Duodenal mucosa (tissue), 2 donors: ENCODE results near the gene ASRGL1.

Experiments
- H3K27ac ChIP-seq: one replicate; pipeline ENCODE4 v1.7.0; 2013; ENCODE audit warnings: low read depth, low read length
- H3K27me3 ChIP-seq, 2 donors: one replicate each; pipeline ENCODE4 v1.7.0; 2013; ENCODE audit warnings: low read length in 2 of 2, control low read depth in 1 of 2; ENCODE audit not compliant: insufficient read depth in 2 of 2, control insufficient read depth in 1 of 2
- H3K36me3 ChIP-seq, 2 donors: one replicate each; pipeline ENCODE4 v1.7.0; 2013; ENCODE audit warnings: low read length in 2 of 2, control low read depth in 1 of 2; ENCODE audit not compliant: insufficient read depth in 2 of 2, control insufficient read depth in 1 of 2
- H3K4me1 ChIP-seq, 2 donors: one replicate each; pipeline ENCODE4 v1.7.0; 2013; ENCODE audit warnings: low read length in 2 of 2, control low read depth in 1 of 2; ENCODE audit not compliant: insufficient read depth in 2 of 2, control insufficient read depth in 1 of 2
- H3K4me3 ChIP-seq, 2 donors: one replicate each; pipeline ENCODE4 v1.7.0; 2013; ENCODE audit warnings: low read length in 2 of 2, low read depth in 1 of 2
- H3K9ac ChIP-seq, 2 donors: one replicate each; pipeline ENCODE4 v1.7.0; 2013; ENCODE audit warnings: low read length in 2 of 2, low read depth in 1 of 2
- H3K9me3 ChIP-seq, 2 donors: one replicate each; pipeline ENCODE4 v1.7.0; 2013; ENCODE audit warnings: low read length in 2 of 2, control low read depth in 1 of 2; ENCODE audit not compliant: control insufficient read depth in 1 of 2

Gene ASRGL1

GRCh38 chr11:62421996-62422395 lies 84.7 kb downstream of the ASRGL1 start:
- H3K9me3 ChIP-seq: no peaks in the 10 kb centered on the region
- H3K36me3 ChIP-seq: no peaks in the 10 kb centered on the region
- peaks cover 9% of the 10 kb centered on the region in 2 donors for H3K4me1 ChIP-seq
- no peak overlapping the region for H3K9ac ChIP-seq
- H3K27me3 ChIP-seq: no peaks in the 10 kb centered on the region
- no peak overlapping the region for H3K27ac ChIP-seq
- no peak overlapping the region for H3K4me3 ChIP-seq

DNA sequence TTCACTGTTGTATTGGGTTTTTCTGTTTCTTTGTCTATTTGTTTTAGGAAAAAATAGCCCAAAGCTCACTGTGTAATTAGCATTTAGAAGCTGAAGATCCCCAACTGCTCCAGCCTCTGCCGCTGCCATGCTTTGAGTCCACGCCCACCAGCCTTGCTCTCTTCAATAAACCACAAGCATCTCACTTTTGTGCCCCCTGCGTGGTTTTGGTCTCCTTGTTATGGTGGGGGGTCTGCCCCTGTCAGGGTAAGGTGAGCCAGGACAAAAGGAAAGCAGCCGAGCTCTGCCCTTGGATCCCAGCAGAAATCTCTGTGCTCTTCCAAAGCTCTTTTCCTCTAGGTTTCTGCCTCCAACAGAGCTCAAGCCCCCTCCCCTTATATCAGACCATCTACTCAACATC lies 85.8 kb downstream of the ASRGL1 start:
- Histone ChIP-seq H3K4me3 (no peak overlapping the region), H3K27ac (no peak overlapping the region), H3K4me1 (peaks cover 17% of the 10 kb centered on the region in 2 donors)

GRCh38 chr11:62427630-62428233 lies 90.5 kb downstream of the ASRGL1 start:
- H3K9me3 ChIP-seq: no peaks in the 10 kb centered on the region
- H3K9ac ChIP-seq: no peak overlapping the region
- peaks cover 38 to 39% of the 10 kb centered on the region in 2 donors for H3K4me1 ChIP-seq
- no peaks in the 10 kb centered on the region for H3K27me3 ChIP-seq
- no peak overlapping the region for H3K27ac ChIP-seq
- no peaks in the 10 kb centered on the region for H3K36me3 ChIP-seq
- H3K4me3 ChIP-seq: no peak overlapping the region

More for the DNA sequence above, 85.8 kb downstream of the ASRGL1 start:
- H3K9ac ChIP-seq: no peak overlapping the region
- H3K36me3 ChIP-seq: no peaks in the 10 kb centered on the region
- no peaks in the 10 kb centered on the region for H3K9me3 ChIP-seq
- no peaks in the 10 kb centered on the region for H3K27me3 ChIP-seq

- no peaks in the 10 kb centered on the region for H3K36me3 ChIP-seq
- no peaks in the 10 kb centered on the region for H3K9me3 ChIP-seq
- H3K4me3 ChIP-seq: no peak overlapping the region
- H3K27me3 ChIP-seq: no peaks in the 10 kb centered on the region
- no peak overlapping the region for H3K27ac ChIP-seq
- peaks cover 50 to 52% of the 10 kb centered on the region in 2 donors for H3K4me1 ChIP-seq
- H3K9ac ChIP-seq: no peak overlapping the region
These were observed 91.8 kb downstream of the ASRGL1 start for GRCh38 chr11:62428871-62429560.

DNA sequence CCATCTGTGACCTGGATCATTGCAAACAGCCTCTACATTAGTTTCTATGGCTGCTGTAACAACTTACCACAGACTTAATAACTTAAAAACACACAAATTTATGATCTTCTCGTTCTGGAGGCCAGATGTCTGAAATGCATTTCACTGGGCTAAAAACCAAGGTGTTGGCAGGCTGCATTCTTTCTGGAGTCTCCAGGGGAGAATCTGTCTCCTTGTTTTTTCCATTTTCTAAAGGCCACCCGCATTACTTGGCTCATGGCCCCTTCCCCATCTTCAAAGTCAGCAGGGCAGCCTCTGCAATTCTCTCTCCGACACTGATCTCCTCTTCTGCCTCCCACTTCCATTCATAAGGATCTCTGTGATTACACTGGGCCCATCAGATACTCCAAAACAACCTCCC lies 93.2 kb downstream of the ASRGL1 start:
- no peaks in the 10 kb centered on the region for H3K9me3 ChIP-seq
- H3K36me3 ChIP-seq: no peaks in the 10 kb centered on the region
- no peak overlapping the region for H3K4me3 ChIP-seq
- no peak overlapping the region for H3K9ac ChIP-seq
- H3K27me3 ChIP-seq: no peaks in the 10 kb centered on the region
- H3K4me1 ChIP-seq: peaks cover 50 to 52% of the 10 kb centered on the region in 2 donors
- H3K27ac ChIP-seq: no peak overlapping the region

- no peaks in the 10 kb centered on the region for H3K36me3 ChIP-seq
- no peak overlapping the region for H3K4me3 ChIP-seq
- peaks cover 48 to 56% of the 10 kb centered on the region in 2 donors for H3K4me1 ChIP-seq
- H3K27ac ChIP-seq: no peak overlapping the region
- no peaks in the 10 kb centered on the region for H3K27me3 ChIP-seq
- no peak overlapping the region for H3K9ac ChIP-seq
- no peaks in the 10 kb centered on the region for H3K9me3 ChIP-seq
These were observed 94.1 kb downstream of the ASRGL1 start for GRCh38 chr11:62431171-62431901.

- H3K4me1 ChIP-seq: peaks cover 36 to 44% of the 10 kb centered on the region in 2 donors
- H3K36me3 ChIP-seq: no peaks in the 10 kb centered on the region
- H3K9ac ChIP-seq: no peak overlapping the region
- no peaks in the 10 kb centered on the region for H3K27me3 ChIP-seq
- H3K9me3 ChIP-seq: no peaks in the 10 kb centered on the region
- H3K4me3 ChIP-seq: no peak overlapping the region
- no peak overlapping the region for H3K27ac ChIP-seq
These were observed 95.4 kb downstream of the ASRGL1 start for GRCh38 chr11:62432695-62433094.

DNA sequence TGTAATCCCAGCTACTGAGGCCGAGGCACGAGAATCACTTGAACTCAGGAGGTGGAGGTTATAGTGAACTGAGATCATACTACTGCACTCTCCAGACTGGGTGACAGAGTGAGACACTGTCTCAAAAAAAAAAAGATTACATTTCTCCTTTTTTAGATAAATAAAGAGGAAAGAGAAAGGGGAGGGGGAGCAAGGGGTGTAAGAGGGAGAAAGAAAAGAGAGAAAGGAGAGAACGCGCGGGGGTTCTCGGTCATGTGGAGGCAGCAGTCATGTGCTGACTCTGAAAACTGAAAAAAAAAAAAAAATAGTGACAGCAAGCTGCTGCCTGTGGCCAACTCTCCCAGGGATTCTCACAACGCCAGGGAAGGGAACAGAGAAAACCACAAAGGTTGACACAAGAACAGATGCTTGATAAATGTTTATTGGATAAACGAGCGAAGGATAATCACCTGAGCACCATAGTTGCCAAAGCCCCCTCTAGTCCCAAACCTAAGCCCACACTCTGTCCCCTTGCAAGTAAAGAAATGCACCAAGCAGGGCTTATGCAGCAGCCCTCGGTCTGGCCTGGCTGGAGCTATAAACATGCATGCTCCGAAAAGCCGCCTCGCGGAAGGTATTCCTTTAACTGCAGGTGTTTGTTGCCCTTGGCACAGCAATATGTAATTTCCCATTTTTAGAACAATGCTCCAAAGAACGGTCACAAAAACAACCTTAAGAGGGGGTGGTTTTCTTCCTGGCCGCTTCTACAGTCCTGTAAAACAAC lies 96.1 kb downstream of the ASRGL1 start:
- Histone ChIP-seq H3K27ac (no peak overlapping the region), H3K36me3 (no peaks in the 10 kb centered on the region), H3K9ac (no peak overlapping the region), H3K27me3 (no peaks in the 10 kb centered on the region), H3K4me1 (peaks cover 33 to 41% of the 10 kb centered on the region in 2 donors), H3K4me3 (no peak overlapping the region), H3K9me3 (no peaks in the 10 kb centered on the region)

- Histone ChIP-seq H3K4me1 (peaks cover 36 to 41% of the 10 kb centered on the region in 2 donors), H3K27me3 (no peaks in the 10 kb centered on the region), H3K4me3 (no peak overlapping the region), H3K36me3 (no peaks in the 10 kb centered on the region), H3K9me3 (no peaks in the 10 kb centered on the region), H3K27ac (no peak overlapping the region), H3K9ac (no peak overlapping the region)
These were observed 96.6 kb downstream of the ASRGL1 start for GRCh38 chr11:62433904-62434276.
